Measurements from ENCODE around the gene CORO1C. TPM values are rescaled to one million over a fixed set of nuclear protein-coding genes. Genes with fewer than 3 reads are reported as not detected.

CORO1C gene
- total RNA-seq, 2 donors from 2014 or later = 13.3 to 61.1 TPM

GRCh38 chr12:108712165-108712924, 19.0 kb downstream of the CORO1C start:
- Mint-ChIP-seq H3K36me3 (ENCODE audit: low read depth) (peaks cover 2% of the 10 kb centered on the region), H3K4me1 (peaks cover 9% of the 10 kb centered on the region), H3K27me3 (no peaks in the 10 kb centered on the region), H3K27ac (no peak overlapping the region), H3K4me3 (no peak overlapping the region)
- ATAC-seq = no peak
- H3K9me3 ChIP-seq (ENCODE audit: control insufficient read depth, low read length, poor library complexity, severe bottlenecking) = no peaks in the 10 kb centered on the region
- no peak for DNase-seq

DNA sequence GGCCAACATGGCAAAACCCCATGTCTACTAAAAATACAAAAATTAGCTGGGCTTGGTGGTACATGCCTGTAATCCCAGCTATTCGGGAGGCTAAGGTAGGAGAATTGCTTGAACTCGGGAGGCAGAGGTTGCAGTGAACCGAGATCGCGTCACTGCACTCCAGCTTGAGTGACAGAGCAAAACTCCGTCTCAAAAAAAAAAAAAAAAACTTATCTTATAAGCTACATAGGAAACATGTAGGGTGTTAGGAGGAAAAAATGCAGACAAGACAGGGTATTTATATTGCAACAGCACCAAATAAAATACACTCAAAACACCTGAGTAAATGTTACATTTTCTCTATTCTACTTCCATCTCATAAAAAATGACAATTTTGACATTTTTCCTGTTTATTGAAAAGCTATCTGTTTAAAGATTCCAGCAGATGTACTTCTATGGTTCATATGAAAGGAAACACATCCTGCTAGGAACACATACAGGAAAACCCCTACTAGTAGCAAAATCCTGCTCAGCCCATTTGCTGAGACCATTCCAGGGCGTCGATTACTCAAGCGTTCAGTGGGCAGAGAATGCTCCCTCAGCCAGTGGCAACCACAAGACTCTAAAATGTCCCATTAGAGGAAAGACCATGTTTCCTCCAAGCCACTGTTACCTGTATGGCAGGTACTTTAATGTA, 19.7 kb downstream of the CORO1C start:
- H3K9me3 ChIP-seq (ENCODE audit: control insufficient read depth, low read length, poor library complexity, severe bottlenecking) = no peaks in the 10 kb centered on the region
- Mint-ChIP-seq H3K27me3 (no peaks in the 10 kb centered on the region), H3K4me3 (no peak overlapping the region), H3K36me3 (ENCODE audit: low read depth) (no peaks in the 10 kb centered on the region), H3K4me1 (peaks cover 5% of the 10 kb centered on the region), H3K27ac (no peak overlapping the region)
- DNase-seq (no peak), ATAC-seq (no peak)

GRCh38 chr12:108709697-108710096, 21.6 kb downstream of the CORO1C start:
- ATAC-seq (no peak), DNase-seq (no peak)
- H3K27me3 Mint-ChIP-seq = no peaks in the 10 kb centered on the region
- peaks cover 3% of the 10 kb centered on the region for H3K4me1 Mint-ChIP-seq
- no peaks in the 10 kb centered on the region for H3K36me3 Mint-ChIP-seq (ENCODE audit: low read depth)
- H3K4me3 Mint-ChIP-seq = no peak overlapping the region
- no peaks in the 10 kb centered on the region for H3K9me3 ChIP-seq (ENCODE audit: control insufficient read depth, low read length, poor library complexity, severe bottlenecking)
- H3K27ac Mint-ChIP-seq = no peak overlapping the region

DNA sequence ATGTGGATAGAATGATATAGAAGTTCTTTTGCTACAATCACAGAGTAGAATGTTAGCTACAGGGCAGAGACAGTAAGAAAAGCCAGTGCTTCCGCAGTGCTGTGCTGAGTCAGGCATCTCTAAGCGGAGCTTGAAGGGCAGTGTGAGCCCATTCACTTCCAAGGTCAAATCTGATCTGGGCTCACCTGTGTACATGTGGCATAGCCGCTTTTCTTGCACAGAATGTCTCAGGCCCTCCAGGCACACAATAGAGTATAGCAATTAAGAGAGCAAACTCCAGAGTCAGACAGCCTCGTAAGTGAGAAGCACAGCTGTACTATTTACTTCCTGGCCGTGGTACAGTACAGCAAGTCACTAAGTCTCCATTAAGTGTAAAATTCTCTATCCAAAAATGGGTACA, 26.8 kb downstream of the CORO1C start:
- no peaks in the 10 kb centered on the region for H3K9me3 ChIP-seq (ENCODE audit: control insufficient read depth, low read length, poor library complexity, severe bottlenecking)
- no peak overlapping the region for H3K4me3 Mint-ChIP-seq
- H3K36me3 Mint-ChIP-seq (ENCODE audit: low read depth) = no peaks in the 10 kb centered on the region
- no peaks in the 10 kb centered on the region for H3K27me3 Mint-ChIP-seq
- H3K27ac Mint-ChIP-seq = no peak overlapping the region
- no peak for DNase-seq
- no peak for ATAC-seq
- H3K4me1 Mint-ChIP-seq = peaks cover 10% of the 10 kb centered on the region

- Mint-ChIP-seq H3K27ac (no peak overlapping the region), H3K4me1 (peaks cover 10% of the 10 kb centered on the region), H3K4me3 (no peak overlapping the region), H3K27me3 (no peaks in the 10 kb centered on the region), H3K36me3 (ENCODE audit: low read depth) (no peaks in the 10 kb centered on the region)
- no peak for DNase-seq
- no peak for ATAC-seq
- H3K9me3 ChIP-seq (ENCODE audit: control insufficient read depth, low read length, poor library complexity, severe bottlenecking) = no peaks in the 10 kb centered on the region
These were observed 28.6 kb downstream of the CORO1C start for GRCh38 chr12:108702595-108703320.

- Mint-ChIP-seq H3K4me3 (no peak overlapping the region), H3K27me3 (no peaks in the 10 kb centered on the region), H3K27ac (no peak overlapping the region), H3K4me1 (peaks cover 11% of the 10 kb centered on the region), H3K36me3 (ENCODE audit: low read depth) (no peaks in the 10 kb centered on the region)
- ATAC-seq (no peak), DNase-seq (no peak)
- no peaks in the 10 kb centered on the region for H3K9me3 ChIP-seq (ENCODE audit: control insufficient read depth, low read length, poor library complexity, severe bottlenecking)
These were observed 29.4 kb downstream of the CORO1C start for GRCh38 chr12:108701779-108702441.

GRCh38 chr12:108700833-108701541, 30.3 kb downstream of the CORO1C start:
- ATAC-seq (no peak), DNase-seq (no peak)
- no peaks in the 10 kb centered on the region for H3K27me3 Mint-ChIP-seq
- H3K36me3 Mint-ChIP-seq (ENCODE audit: low read depth) = no peaks in the 10 kb centered on the region
- no peak overlapping the region for H3K27ac Mint-ChIP-seq
- no peaks in the 10 kb centered on the region for H3K9me3 ChIP-seq (ENCODE audit: control insufficient read depth, low read length, poor library complexity, severe bottlenecking)
- peaks cover 14% of the 10 kb centered on the region for H3K4me1 Mint-ChIP-seq
- H3K4me3 Mint-ChIP-seq = no peak overlapping the region

- Mint-ChIP-seq H3K27me3 (no peaks in the 10 kb centered on the region), H3K4me1 (peaks cover 14% of the 10 kb centered on the region), H3K27ac (no peak overlapping the region), H3K4me3 (no peak overlapping the region), H3K36me3 (ENCODE audit: low read depth) (no peaks in the 10 kb centered on the region)
- no peak for DNase-seq
- H3K9me3 ChIP-seq (ENCODE audit: control insufficient read depth, low read length, poor library complexity, severe bottlenecking) = no peaks in the 10 kb centered on the region
- no peak for ATAC-seq
These were observed 31.3 kb downstream of the CORO1C start for GRCh38 chr12:108699955-108700563.

DNA sequence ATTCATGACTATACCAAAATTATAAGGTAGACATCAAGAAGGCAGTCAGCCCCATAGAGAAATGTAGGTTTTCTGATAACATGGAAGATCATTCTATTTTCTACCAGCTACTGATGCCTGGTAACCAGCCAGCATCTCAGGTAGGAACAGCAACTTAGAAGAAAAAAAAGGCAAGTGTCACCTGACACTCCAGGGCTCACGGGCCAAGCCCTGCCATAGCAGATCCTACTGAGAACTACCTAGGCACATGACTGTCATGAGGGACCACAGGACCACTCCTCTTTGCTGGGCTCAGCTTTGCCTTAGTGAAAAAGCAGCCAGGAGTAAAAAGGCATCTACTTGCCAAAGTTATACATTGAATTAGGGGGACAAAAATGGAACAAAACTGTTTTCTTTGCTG, 33.4 kb downstream of the CORO1C start:
- no peak for DNase-seq
- Mint-ChIP-seq H3K4me3 (no peak overlapping the region), H3K27me3 (no peaks in the 10 kb centered on the region), H3K27ac (peak overlapping the region; percentile 14), H3K36me3 (ENCODE audit: low read depth) (no peaks in the 10 kb centered on the region), H3K4me1 (peaks cover 10% of the 10 kb centered on the region)
- no peak for ATAC-seq
- no peaks in the 10 kb centered on the region for H3K9me3 ChIP-seq (ENCODE audit: control insufficient read depth, low read length, poor library complexity, severe bottlenecking)

DNA sequence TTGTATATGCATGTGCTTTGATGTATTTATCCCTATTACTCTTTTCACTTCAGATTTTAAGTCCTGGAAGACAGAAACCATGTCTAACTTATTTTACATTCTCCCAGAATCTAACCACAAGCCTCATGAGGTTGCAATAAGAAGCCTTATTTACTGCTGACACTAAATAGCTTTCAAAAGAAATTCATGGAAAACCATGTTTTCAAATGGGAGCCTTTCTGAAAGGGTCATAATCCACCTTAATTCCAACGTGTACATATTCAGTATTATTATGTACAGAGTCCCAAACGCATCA, 34.4 kb downstream of the CORO1C start:
- Mint-ChIP-seq H3K27ac (no peak overlapping the region), H3K36me3 (ENCODE audit: low read depth) (no peaks in the 10 kb centered on the region), H3K4me1 (peaks cover 14% of the 10 kb centered on the region), H3K4me3 (no peak overlapping the region), H3K27me3 (no peaks in the 10 kb centered on the region)
- DNase-seq = no peak
- no peak for ATAC-seq
- no peaks in the 10 kb centered on the region for H3K9me3 ChIP-seq (ENCODE audit: control insufficient read depth, low read length, poor library complexity, severe bottlenecking)

- no peak for ATAC-seq
- H3K9me3 ChIP-seq (ENCODE audit: control insufficient read depth, low read length, poor library complexity, severe bottlenecking) = no peaks in the 10 kb centered on the region
- Mint-ChIP-seq H3K27me3 (no peaks in the 10 kb centered on the region), H3K36me3 (ENCODE audit: low read depth) (no peaks in the 10 kb centered on the region), H3K27ac (peak overlapping the region; percentile 81), H3K4me1 (peaks cover 15% of the 10 kb centered on the region), H3K4me3 (no peak overlapping the region)
- no peak for DNase-seq
These were observed 35.0 kb downstream of the CORO1C start for GRCh38 chr12:108696111-108696995.

GRCh38 chr12:108694812-108695278, 36.5 kb downstream of the CORO1C start:
- peaks cover 28% of the 10 kb centered on the region for H3K4me1 Mint-ChIP-seq
- no peak overlapping the region for H3K4me3 Mint-ChIP-seq
- no peaks in the 10 kb centered on the region for H3K9me3 ChIP-seq (ENCODE audit: control insufficient read depth, low read length, poor library complexity, severe bottlenecking)
- H3K36me3 Mint-ChIP-seq (ENCODE audit: low read depth) = no peaks in the 10 kb centered on the region
- H3K27me3 Mint-ChIP-seq = no peaks in the 10 kb centered on the region
- DNase-seq (no peak), ATAC-seq (no peak)
- no peak overlapping the region for H3K27ac Mint-ChIP-seq

Data from T-helper 17 cell (primary cell).